K562 (cell line): Measurements from ENCODE around the gene TP53I13. TPM values are rescaled to one million over a fixed set of nuclear protein-coding genes. Genes with fewer than 3 reads are reported as not detected.

ENCODE experiments used
- ARNT ChIP-seq, 2 experiments: fragments of 450-650 bp; IDR thresholded peaks; 2 replicates each; pipeline ENCODE4 v1.6.1; 2016; ENCODE audit warnings: mild to moderate bottlenecking in 1 of 2
- ATF4 ChIP-seq: fragments of 450-650 bp; formaldehyde crosslinking; IDR thresholded peaks from 2 replicates; pipeline ENCODE4 v1.4.0; 2022; ENCODE audit warnings: mild to moderate bottlenecking, moderate library complexity
- CLOCK ChIP-seq: fragments of 250-450 bp; sonication (Bioruptor Pico); IDR thresholded peaks from 2 replicates; pipeline ENCODE4 v1.4.0; 2020; ENCODE audit warnings: mild to moderate bottlenecking, moderate library complexity, borderline replicate concordance
- CREBBP ChIP-seq: IDR thresholded peaks from one replicate; pipeline ENCODE4 v1.6.1; 2012; ENCODE audit warnings: low read depth, mild to moderate bottlenecking, control low read depth, inconsistent platforms, low read length
- CTBP1 ChIP-seq: fragments of 450-650 bp; IDR thresholded peaks from 2 replicates; pipeline ENCODE4 v1.6.1; 2016; ENCODE audit warnings: borderline replicate concordance
- EZH2 ChIP-seq: IDR thresholded peaks from 2 replicates; pipeline ENCODE4 v1.6.1; 2012; ENCODE audit warnings: low read depth, mild to moderate bottlenecking, inconsistent platforms, low read length, borderline replicate concordance
- ILK ChIP-seq: fragments of 450-650 bp; IDR thresholded peaks from 2 replicates; pipeline ENCODE4 v1.6.1; 2016; ENCODE audit warnings: missing genetic modification characterization, low read depth, mild to moderate bottlenecking, missing compliant biosample characterization, moderate library complexity, borderline replicate concordance
- IRF1 ChIP-seq: sonication (generic); formaldehyde crosslinking; IDR thresholded peaks from 2 replicates; pipeline ENCODE4 v1.8.0; 2022; ENCODE audit warnings: missing genetic modification reagents, mild to moderate bottlenecking, borderline replicate concordance
- KAT7 ChIP-seq: sonication (generic); formaldehyde crosslinking; IDR thresholded peaks from 2 replicates; pipeline ENCODE4 v1.8.0; 2022; ENCODE audit warnings: missing genetic modification reagents, mild to moderate bottlenecking, borderline replicate concordance
- L3MBTL2 ChIP-seq: fragments of 450-650 bp; IDR thresholded peaks from 2 replicates; pipeline ENCODE4 v1.6.1; 2016; ENCODE audit warnings: mild to moderate bottlenecking, moderate library complexity
- NR4A1 ChIP-seq, 2 experiments: fragments of 250-450 bp in 1 of 2; fragments of 450-650 bp in 1 of 2; sonication (Bioruptor Pico) in 1 of 2; IDR thresholded peaks; 2 replicates each; pipeline versions ENCODE4 v1.4.0 to v1.6.1; 2016 to 2020; ENCODE audit warnings: mild to moderate bottlenecking in 2 of 2, missing compliant biosample characterization in 1 of 2, missing genetic modification characterization in 1 of 2, moderate library complexity in 1 of 2
- OTX1 ChIP-seq: fragments of 450-650 bp; formaldehyde crosslinking; IDR thresholded peaks from 2 replicates; pipeline ENCODE4 v1.4.0; 2022; ENCODE audit warnings: mild to moderate bottlenecking
- RBM39 ChIP-seq: fragments of 200-400 bp; formaldehyde crosslinking; optimal IDR thresholded peaks from 2 replicates; pipeline ENCODE3; 2018; ENCODE audit warnings: low read depth, low read length
- STAT6 ChIP-seq: sonication (generic); formaldehyde crosslinking; IDR thresholded peaks from 2 replicates; pipeline ENCODE4 v1.8.1; 2023; ENCODE audit warnings: mild to moderate bottlenecking, missing genetic modification reagents
- THRB ChIP-seq: fragments of 450-650 bp; formaldehyde crosslinking; conservative IDR thresholded peaks from 2 replicates; pipeline ENCODE4 v1.4.0; 2022; ENCODE audit warnings: mild to moderate bottlenecking, missing genetic modification characterization
- ZBTB17 ChIP-seq: fragments of 450-650 bp; formaldehyde crosslinking; IDR thresholded peaks from 2 replicates; pipeline ENCODE4 v1.4.0; 2020; ENCODE audit warnings: mild to moderate bottlenecking
- ZNF239 ChIP-seq: fragments of 250-450 bp; sonication (Bioruptor Pico); IDR thresholded peaks from 2 replicates; pipeline ENCODE4 v1.4.0; 2020; ENCODE audit warnings: mild to moderate bottlenecking
- ZNF589 ChIP-seq: fragments of 200-800 bp; sonication (Bioruptor generic); IDR thresholded peaks from 2 replicates; pipeline ENCODE4 v1.6.1; 2016; ENCODE audit warnings: low read depth, missing genetic modification characterization, missing compliant biosample characterization
- ZNF717 ChIP-seq: fragments of 250-450 bp; sonication (Bioruptor Pico); IDR thresholded peaks from 2 replicates; pipeline ENCODE4 v1.5.0; 2021
- polyA plus RNA-seq, 8 experiments: library from polyadenylated mRNA; depleted of rRNA in 4 of 8; stranded (reverse) in 5 of 8; unstranded in 3 of 8; fragments of >200 nt; fragmentation: Nextera tagmentation in 2 of 8; fragmentation: Illumina TruSeq in 1 of 8; extraction: Ambion mirVana in 2 of 8; extraction: Trizol in 1 of 8; gene quantifications; 2 replicates each; pipeline versions ENCODE4 v1.2.1 to v1.2.3, GENCODE V29; 2011 to 2014; ENCODE audit warnings: inconsistent platforms in 1 of 8, missing spikeins in 1 of 8
- total RNA-seq, 7 experiments: library from RNA; depleted of rRNA in 6 of 7; stranded (reverse); fragments of >200 nt in 6 of 7; fragmentation: Illumina TruSeq in 2 of 7; extraction: Trizol in 2 of 7; gene quantifications; 2 replicates each; pipeline versions ENCODE4 v1.2.1 to v1.2.3, GENCODE V29; 2011 to 2021; ENCODE audit warnings: low replicate concordance in 1 of 7

Gene TP53I13
- total and polyA plus RNA-seq, 9 of the 15 experiments (the other 6 are each of a cell fraction or from before 2014, with no cell fraction given): 0.08 to 28.3 (median 9.1) TPM

- TF ChIP-seq STAT6 (CRISPR knock-in tag) (no peak), OTX1 (CRISPR knock-in tag) (no peak), ZNF589 (CRISPR knock-in tag) (no peak), EZH2 (no peak), CREBBP (no peak), IRF1 (no peak), ARNT (IDR thresholded peaks at IDR 0.05) (no peak), ZNF239 (CRISPR knock-in tag) (no peak), ZNF717 (CRISPR knock-in tag) (no peak), ATF4 (CRISPR knock-in tag) (no peak), THRB (no peak), ZBTB17 (CRISPR knock-in tag) (0 out of 2 replicates have a peak, but pooled peaks have one; percentile 17), NR4A1 (CRISPR knock-in tag; IDR thresholded peaks at IDR 0.05) (no peak), NR4A1 (tag; IDR thresholded peaks at IDR 0.05) (no peak), RBM39 (no peak), CLOCK (CRISPR knock-in tag) (no peak), ILK (tag) (no peak), KAT7 (CRISPR knock-in tag) (no peak), L3MBTL2 (no peak), CTBP1 (peak; percentile 70; the same call in 1 of the 2 replicates)
Observed at GRCh38 chr17:29568331-29569244, at the start of gene TP53I13 (continued).
